GM12874 (cell line): Measurements from ENCODE around the gene ATL2.

Source experiments
- CTCF ChIP-seq: IDR thresholded peaks from 2 replicates; pipeline ENCODE4 v1.5.1; 2011; ENCODE audit warnings: low read depth, mild to moderate bottlenecking, control low read depth, low read length, moderate library complexity; ENCODE audit not compliant: insufficient read depth

Gene ATL2

GRCh38 chr2:38344813-38345212 is 32.3 kb downstream of the ATL2 start:
- TF ChIP-seq CTCF = no peak

- TF ChIP-seq CTCF = no peak
Observed at GRCh38 chr2:38343212-38343611, 33.9 kb downstream of the ATL2 start.

- TF ChIP-seq CTCF = no peak
Observed at GRCh38 chr2:38336621-38337020, 40.5 kb downstream of the ATL2 start.

- no peak for TF ChIP-seq CTCF
Observed at GRCh38 chr2:38330754-38331153, 46.3 kb downstream of the ATL2 start.

- TF ChIP-seq CTCF = no peak
Observed at GRCh38 chr2:38327580-38327979, 49.5 kb downstream of the ATL2 start.

- TF ChIP-seq CTCF = no peak
Observed at GRCh38 chr2:38323623-38324022, 53.5 kb downstream of the ATL2 start.

GRCh38 chr2:38322224-38322914 is 54.7 kb downstream of the ATL2 start:
- TF ChIP-seq CTCF = no peak
